ENCODE data around the gene RAC3.

The RAC3 gene

DNA sequence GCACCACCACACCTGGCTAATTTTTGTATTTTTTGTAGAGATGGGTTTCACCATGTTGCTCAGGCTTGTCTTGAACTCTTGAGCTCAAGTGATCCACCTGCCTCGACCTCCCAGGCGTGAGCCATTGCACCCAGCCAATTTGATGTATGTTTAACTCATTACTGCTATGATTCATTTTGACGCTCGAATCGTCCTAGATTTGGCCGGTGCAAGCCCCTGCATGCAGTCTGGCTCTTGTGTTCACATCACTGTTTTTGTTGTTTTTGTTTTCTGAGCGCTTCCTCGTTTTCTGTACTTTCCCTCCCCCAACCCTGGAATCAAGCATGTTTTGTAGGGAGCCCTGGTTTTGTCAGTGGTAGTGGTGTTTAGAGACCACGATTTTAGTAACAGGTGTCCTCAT is 42.0 kb downstream of the RAC3 start:
- no peak for DNase-seq (ENCODE audit: low spot score)
- TF ChIP-seq, protein P1, sequence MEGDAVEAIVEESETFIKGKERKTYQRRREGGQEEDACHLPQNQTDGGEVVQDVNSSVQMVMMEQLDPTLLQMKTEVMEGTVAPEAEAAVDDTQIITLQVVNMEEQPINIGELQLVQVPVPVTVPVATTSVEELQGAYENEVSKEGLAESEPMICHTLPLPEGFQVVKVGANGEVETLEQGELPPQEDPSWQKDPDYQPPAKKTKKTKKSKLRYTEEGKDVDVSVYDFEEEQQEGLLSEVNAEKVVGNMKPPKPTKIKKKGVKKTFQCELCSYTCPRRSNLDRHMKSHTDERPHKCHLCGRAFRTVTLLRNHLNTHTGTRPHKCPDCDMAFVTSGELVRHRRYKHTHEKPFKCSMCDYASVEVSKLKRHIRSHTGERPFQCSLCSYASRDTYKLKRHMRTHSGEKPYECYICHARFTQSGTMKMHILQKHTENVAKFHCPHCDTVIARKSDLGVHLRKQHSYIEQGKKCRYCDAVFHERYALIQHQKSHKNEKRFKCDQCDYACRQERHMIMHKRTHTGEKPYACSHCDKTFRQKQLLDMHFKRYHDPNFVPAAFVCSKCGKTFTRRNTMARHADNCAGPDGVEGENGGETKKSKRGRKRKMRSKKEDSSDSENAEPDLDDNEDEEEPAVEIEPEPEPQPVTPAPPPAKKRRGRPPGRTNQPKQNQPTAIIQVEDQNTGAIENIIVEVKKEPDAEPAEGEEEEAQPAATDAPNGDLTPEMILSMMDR (IDR thresholded peaks at IDR 0.05; ENCODE audit: borderline replicate concordance, control extremely low read depth, extremely low read depth, insufficient read depth, missing control alignments) = no peak
- in situ Hi-C loops (cut with MboI; ENCODE audit: low sequenced_read_pairs, unreplicated experiment) = no loop called here

DNA sequence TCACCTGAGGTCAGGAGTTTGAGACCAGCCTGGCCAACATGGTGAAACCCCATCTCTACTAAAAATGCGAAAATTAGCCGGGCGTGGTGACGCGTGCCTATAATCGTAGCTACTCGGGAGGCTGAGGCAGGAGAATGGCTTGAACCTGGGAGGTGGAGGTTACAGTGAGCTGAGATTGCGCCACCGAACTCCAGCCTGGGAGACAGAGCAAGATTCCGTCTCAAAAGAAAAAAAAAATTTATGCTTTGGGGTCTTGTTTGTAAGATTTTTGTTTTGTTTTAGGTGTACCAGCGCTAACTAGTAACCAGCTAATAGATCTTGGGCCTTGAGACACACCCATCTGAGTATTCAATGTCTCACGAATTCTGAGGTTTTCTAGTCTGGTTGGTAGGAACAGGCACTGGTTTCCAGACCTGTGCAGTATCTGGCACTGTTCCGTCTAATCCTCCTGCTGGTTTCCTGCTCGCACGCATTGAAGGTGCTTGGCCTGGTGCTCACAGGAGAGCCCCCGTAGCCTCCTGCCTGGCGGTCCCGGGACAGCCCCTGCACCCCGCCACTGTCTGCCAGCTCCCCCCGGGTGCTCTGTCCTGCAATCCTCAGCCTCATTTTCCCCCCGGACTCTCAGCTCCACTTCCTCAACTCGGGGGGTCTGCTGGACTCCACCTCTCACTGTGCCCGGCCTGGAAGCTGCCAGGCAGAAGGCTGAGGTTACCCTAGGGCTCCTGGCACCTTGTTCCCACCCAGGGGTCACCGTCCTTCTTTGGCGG is 44.7 kb downstream of the RAC3 start:
- DNase-seq (ENCODE audit: low spot score) = no peak
- in situ Hi-C loops (cut with MboI; ENCODE audit: low sequenced_read_pairs, unreplicated experiment) = no loop called here
- TF ChIP-seq, protein P1 (IDR thresholded peaks at IDR 0.05; ENCODE audit: borderline replicate concordance, control extremely low read depth, extremely low read depth, insufficient read depth, missing control alignments) = no peak

DNA sequence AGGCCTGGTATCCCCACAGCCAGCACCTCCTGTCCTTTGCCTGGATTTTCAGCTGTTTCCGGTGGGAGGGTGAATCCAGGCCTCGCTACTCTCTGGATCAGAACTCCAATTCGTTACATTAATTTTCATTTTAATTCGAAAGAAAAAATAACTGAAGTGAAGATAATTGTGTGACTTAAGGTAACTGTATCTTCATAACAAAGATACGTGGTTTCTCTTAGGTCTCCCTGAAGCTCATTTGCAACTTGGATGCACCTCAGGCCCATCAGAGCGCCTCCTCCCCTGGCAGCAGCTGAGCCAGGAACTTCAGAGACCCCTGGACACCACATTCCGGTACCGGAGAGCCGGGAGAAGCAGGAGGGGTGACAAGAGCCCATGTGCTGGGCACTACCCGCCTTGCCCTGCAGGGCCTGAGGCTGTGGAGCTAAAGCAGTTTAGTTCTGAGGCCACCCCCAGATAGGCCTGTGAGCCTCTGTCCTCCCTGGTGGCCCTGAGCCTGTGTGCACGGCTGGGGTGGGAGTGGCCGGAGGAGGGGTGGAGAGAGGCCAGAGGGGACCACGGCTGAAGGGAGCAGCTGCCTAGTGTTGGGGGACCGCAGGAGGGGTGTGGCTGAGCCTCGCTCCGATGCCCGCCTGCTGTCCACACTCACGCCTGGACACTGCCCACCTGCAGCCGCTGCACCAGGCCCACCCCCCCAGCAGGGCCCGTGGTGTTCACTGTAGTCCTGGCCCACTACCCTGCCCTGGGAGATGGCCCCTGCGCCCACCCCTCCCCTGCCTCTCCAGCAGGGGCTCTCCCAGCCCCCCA is 45.5 kb downstream of the RAC3 start:
- TF ChIP-seq, protein P1 (IDR thresholded peaks at IDR 0.05; ENCODE audit: borderline replicate concordance, control extremely low read depth, extremely low read depth, insufficient read depth, missing control alignments) = no peak
- in situ Hi-C loops (cut with MboI; ENCODE audit: low sequenced_read_pairs, unreplicated experiment) = no loop called here
- no peak for DNase-seq (ENCODE audit: low spot score)

DNA sequence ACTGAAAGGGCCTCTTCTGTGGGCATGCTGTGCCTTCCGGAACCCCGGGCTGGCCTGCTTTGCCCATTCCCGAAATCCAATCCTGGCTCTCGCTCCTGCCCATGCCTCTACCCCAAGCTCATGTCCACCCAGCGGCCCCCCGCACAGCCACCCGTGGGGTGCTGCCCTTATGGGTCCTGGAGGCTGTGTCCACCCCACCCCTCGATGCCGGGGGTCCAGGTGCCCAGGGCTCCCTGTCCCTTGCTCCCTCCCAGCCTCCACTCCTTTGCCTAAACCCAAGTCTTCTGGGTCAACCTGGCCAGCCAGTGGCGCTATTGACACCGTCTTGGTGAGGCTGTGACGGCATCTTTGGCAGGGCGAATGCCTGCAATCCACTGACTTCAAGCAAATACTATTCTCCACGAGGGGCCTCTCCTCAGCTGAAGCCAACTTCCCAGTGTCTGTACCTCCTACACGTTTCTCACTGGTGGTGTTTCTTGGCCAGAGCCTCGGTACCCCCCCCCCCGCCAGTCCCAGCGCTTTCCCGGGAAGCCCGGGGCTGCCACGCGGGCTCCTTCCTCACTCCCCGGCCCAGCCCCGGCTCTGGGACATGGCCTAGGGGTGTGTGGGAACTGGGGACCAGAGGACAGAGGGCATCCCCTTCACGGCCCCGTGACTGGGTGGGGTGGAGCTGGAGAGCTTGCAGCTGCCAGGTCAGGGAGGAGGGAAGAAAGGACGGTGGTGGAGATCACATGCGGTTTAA is 46.3 kb downstream of the RAC3 start:
- in situ Hi-C loops (cut with MboI; ENCODE audit: low sequenced_read_pairs, unreplicated experiment) = no loop called here
- TF ChIP-seq, protein P1 (IDR thresholded peaks at IDR 0.05; ENCODE audit: borderline replicate concordance, control extremely low read depth, extremely low read depth, insufficient read depth, missing control alignments) = no peak

DNA sequence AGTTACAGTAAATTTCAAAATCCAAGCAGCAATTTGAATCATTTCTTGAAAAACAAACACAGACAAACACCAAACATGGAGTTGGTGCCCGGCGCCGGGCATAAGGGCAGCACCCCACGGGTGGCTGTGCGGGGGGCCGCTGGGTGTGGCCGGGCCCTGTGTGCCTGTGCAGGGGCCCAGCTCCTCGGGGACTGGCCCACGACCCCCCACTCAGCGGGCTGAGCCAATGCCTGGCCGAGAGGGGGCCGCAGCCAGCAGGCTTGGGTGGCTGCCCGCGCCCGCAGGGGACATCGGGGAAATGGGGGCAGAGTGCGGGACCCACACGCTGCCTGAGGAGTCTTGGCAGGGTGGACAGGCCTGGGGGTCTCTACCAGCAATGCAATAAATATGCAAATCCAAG is 47.0 kb downstream of the RAC3 start:
- TF ChIP-seq, protein P1 (IDR thresholded peaks at IDR 0.05; ENCODE audit: borderline replicate concordance, control extremely low read depth, extremely low read depth, insufficient read depth, missing control alignments) = no peak
- no peak for DNase-seq (ENCODE audit: low spot score)
- in situ Hi-C loops (cut with MboI; ENCODE audit: low sequenced_read_pairs, unreplicated experiment) = no loop called here

More for the DNA sequence above, 46.3 kb downstream of the RAC3 start:
- DNase-seq (ENCODE audit: low spot score) = no peak

DNA sequence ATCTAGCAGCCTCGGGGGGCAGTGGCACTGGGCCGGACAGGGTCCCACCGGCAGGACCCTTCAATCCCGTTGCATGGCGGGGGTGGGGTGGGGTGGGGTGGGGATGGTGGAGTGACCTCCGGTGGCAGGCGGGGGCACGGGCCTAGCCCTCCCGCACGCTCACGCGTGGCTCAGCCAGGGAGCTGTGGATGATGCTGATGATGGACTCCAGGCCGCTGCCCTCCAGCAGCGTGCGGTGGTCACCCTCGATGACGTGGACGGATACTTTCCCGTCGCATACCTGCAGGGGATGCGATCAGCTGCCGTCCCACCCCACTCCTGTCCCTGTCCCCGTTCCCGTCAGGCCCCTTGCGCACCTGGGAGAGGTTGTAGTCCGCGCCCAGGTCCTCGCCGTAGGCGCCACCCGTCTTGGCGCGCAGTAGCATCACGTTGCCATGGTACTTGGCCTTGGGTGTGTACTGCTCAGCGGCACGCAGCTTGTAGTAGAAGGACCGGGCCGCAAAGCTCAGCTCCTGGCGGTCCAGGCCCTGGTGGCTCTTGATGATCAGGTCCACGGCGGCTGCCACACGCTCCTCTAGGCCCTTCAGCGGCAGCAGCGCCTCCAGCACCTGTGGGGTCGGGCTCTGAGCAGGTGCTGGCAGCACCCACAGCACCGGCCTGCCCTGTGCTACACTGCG is 47.7 kb downstream of the RAC3 start:
- in situ Hi-C loops (cut with MboI; ENCODE audit: low sequenced_read_pairs, unreplicated experiment) = no loop called here
- no peak for DNase-seq (ENCODE audit: low spot score)
- TF ChIP-seq, protein P1 (IDR thresholded peaks at IDR 0.05; ENCODE audit: borderline replicate concordance, control extremely low read depth, extremely low read depth, insufficient read depth, missing control alignments) = no peak

Data from GM13976 (cell line).